Neural crest cell (in vitro differentiated cells): ENCODE data around the gene FSD2. TPM values are rescaled to one million over a fixed set of nuclear protein-coding genes. Genes with fewer than 3 reads are reported as not detected.

Experiments
- DNase-seq: peaks from one replicate; pipeline ENCODE4 v3.0.0; 2021; ENCODE audit warnings: low read depth, mixed read lengths, low spot score
- H3K27ac Mint-ChIP-seq: one replicate; pipeline ENCODE4 v1.8.0; 2021; ENCODE audit warnings: mild to moderate bottlenecking, mixed read lengths; ENCODE audit not compliant: unreplicated experiment
- H3K27me3 Mint-ChIP-seq: 2 replicates; pipeline ENCODE4 v1.8.0; 2021; ENCODE audit warnings: low read depth, mild to moderate bottlenecking, mixed read lengths
- H3K36me3 Mint-ChIP-seq: 2 replicates; pipeline ENCODE4 v1.8.0; 2021; ENCODE audit warnings: low read depth, mild to moderate bottlenecking, mixed read lengths
- H3K4me1 Mint-ChIP-seq: 2 replicates; pipeline ENCODE4 v1.8.0; 2021; ENCODE audit warnings: mixed read lengths
- H3K4me3 Mint-ChIP-seq: one replicate; pipeline ENCODE4 v1.8.0; 2021; ENCODE audit warnings: mild to moderate bottlenecking, mixed read lengths
- H3K9me3 Mint-ChIP-seq: 2 replicates; pipeline ENCODE4 v1.8.0; 2021; ENCODE audit warnings: mixed read lengths
- total RNA-seq: library from RNA; stranded (reverse); gene quantifications from 2 replicates; pipeline ENCODE4 v1.2.1, GENCODE V29; 2021
- TF ChIP-seq, protein P1 (sequence below): fragments of 200-600 bp; sonication (generic); conservative IDR thresholded peaks from 2 replicates; pipeline ENCODE4 v1.5.0; 2021; ENCODE audit warnings: antibody characterized with exemption, mild to moderate bottlenecking

FSD2 gene
- total RNA-seq, 1 donor from 2014 or later = not detected

DNA sequence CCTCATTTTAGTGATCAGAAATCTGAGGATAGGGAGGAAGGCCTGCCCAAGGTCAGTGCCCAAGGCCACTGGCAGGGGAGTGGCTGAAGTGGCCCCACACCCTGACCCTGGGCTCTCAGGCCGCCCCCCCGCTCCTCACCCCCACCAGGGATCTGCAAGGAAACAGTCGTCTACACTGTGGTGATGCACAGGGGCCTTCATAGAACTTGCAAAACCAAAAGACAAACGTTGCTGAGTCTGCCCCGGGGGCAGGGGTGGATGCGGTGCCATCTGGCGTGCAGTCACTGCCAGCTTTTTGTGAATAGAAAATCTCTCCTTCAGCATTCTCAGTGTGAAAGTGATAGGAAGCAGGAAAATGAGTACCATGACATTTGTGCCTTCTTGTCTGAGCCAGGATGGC, 44.9 kb upstream of the FSD2 start:
- Mint-ChIP-seq H3K27me3 (no peaks in the 10 kb centered on the region), H3K4me1 (peaks cover 34% of the 10 kb centered on the region), H3K4me3 (no peak overlapping the region), H3K9me3 (no peaks in the 10 kb centered on the region), H3K27ac (peak overlapping the region; percentile 24), H3K36me3 (no peaks in the 10 kb centered on the region)
- no peak for DNase-seq
- TF ChIP-seq, protein P1, sequence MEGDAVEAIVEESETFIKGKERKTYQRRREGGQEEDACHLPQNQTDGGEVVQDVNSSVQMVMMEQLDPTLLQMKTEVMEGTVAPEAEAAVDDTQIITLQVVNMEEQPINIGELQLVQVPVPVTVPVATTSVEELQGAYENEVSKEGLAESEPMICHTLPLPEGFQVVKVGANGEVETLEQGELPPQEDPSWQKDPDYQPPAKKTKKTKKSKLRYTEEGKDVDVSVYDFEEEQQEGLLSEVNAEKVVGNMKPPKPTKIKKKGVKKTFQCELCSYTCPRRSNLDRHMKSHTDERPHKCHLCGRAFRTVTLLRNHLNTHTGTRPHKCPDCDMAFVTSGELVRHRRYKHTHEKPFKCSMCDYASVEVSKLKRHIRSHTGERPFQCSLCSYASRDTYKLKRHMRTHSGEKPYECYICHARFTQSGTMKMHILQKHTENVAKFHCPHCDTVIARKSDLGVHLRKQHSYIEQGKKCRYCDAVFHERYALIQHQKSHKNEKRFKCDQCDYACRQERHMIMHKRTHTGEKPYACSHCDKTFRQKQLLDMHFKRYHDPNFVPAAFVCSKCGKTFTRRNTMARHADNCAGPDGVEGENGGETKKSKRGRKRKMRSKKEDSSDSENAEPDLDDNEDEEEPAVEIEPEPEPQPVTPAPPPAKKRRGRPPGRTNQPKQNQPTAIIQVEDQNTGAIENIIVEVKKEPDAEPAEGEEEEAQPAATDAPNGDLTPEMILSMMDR = no peak

DNA sequence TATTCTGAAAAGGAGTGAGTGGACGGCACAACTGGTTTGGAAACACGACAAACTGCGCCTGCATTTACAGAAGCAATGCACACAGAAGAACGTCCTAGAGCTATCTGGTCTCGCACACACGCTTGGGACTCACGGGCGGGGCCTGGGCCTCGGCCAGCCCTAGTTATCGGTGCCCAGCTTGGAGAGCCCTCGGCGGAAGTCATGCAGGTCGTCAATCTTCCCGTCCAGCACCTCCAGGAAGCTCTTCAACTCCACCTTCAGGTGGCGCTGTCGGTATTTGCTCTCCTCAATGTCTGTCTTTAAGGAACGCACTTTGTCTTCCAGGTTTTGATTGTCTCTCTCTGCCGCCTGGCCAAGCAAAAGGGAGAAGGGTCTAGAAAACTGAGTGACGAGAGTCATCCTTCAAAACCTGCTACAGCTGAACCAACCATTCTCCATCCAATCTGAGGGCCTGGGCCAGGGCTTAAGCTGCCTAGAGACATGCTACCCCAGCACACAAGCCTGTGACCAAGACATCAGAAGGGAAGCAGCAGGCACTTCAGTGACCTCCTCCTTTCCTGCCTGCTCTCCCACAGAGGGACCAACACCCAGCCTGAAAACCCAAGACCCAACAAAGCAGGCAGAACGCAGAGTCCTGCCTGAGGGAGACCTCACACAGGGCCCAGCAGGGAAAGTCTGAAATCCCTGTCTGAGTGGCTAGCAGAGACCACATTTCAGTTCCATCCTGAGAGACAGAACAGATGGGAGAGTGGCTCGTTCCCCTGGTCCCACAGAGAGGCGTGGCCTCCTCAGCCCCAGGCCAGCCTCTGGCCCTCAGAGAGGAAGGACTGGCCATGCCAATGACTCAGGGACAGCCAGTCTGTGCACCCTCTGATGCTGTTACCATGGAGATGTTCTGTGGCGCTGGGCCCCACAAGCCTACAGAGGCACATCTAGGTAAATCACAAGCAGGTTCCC, 44.0 kb upstream of the FSD2 start:
- no peaks in the 10 kb centered on the region for H3K36me3 Mint-ChIP-seq
- H3K27ac Mint-ChIP-seq = peak overlapping the region; percentile 73
- peaks cover 31% of the 10 kb centered on the region for H3K4me1 Mint-ChIP-seq
- H3K9me3 Mint-ChIP-seq = no peaks in the 10 kb centered on the region
- DNase-seq = peak; percentile 69
- no peak overlapping the region for H3K4me3 Mint-ChIP-seq
- no peaks in the 10 kb centered on the region for H3K27me3 Mint-ChIP-seq
- TF ChIP-seq, protein P1 = peak; percentile 85

DNA sequence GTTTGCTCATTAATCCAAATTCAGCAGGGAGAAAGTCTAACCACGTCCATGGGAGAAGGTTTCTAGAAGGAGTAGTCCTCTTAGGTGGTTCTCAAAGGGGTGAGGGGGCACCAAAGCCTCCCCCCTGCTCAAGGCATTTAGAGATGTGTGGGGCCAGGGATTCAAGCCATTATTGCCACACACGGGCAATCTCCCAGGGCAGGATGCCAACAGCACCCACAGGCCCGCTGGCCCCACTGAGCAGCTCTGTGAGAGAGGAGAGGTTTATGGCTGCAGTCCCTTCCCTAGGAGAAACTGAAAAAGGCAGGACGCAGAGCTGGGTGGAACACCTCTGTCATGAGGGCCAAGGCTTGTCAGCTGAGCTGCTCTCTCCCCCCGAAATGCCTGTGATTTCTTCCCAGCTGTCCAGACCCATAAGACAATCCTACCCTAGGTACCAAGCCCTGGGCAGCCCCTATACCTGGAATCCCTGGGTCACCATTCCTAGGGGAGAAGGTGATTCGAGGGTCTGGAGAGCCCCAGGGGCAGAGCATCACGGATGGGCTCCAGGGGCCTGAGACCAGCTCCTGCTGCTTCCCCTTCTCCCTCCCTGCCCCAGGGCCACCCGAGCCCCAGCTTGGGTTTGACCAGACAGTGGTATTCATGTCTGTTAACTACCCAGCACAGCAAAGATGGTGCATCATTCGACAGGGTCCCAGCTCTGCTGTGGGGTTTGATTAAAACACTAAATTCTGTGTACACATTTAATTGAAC, 42.5 kb upstream of the FSD2 start:
- H3K9me3 Mint-ChIP-seq = no peaks in the 10 kb centered on the region
- TF ChIP-seq, protein P1 = no peak
- no peak overlapping the region for H3K4me3 Mint-ChIP-seq
- no peaks in the 10 kb centered on the region for H3K27me3 Mint-ChIP-seq
- DNase-seq = no peak
- no peaks in the 10 kb centered on the region for H3K36me3 Mint-ChIP-seq
- no peak overlapping the region for H3K27ac Mint-ChIP-seq
- H3K4me1 Mint-ChIP-seq = peaks cover 31% of the 10 kb centered on the region

DNA sequence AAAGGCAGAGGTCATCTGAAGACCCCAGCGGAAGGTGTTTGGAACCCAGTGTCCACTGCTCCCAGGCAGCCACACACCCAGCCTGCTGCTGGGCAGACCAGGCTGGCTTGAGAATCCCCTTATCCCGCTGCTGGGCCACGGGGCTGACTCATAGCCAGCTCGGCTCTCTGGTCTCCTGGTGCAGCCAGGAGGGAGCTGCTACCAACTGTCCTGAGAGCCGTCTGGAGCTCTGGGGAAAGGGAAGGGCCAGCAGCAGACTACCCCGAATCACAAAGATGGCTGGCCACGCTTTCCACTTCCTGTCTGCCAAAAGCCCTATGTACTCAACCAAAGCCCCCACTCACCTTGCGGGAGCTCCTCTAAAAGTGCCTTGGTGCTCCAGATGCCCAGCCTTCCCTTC, 41.8 kb upstream of the FSD2 start:
- Mint-ChIP-seq H3K4me3 (no peak overlapping the region), H3K36me3 (peaks cover 2% of the 10 kb centered on the region), H3K4me1 (peaks cover 31% of the 10 kb centered on the region), H3K27me3 (no peaks in the 10 kb centered on the region), H3K9me3 (no peaks in the 10 kb centered on the region), H3K27ac (no peak overlapping the region)
- TF ChIP-seq, protein P1 = no peak
- no peak for DNase-seq

DNA sequence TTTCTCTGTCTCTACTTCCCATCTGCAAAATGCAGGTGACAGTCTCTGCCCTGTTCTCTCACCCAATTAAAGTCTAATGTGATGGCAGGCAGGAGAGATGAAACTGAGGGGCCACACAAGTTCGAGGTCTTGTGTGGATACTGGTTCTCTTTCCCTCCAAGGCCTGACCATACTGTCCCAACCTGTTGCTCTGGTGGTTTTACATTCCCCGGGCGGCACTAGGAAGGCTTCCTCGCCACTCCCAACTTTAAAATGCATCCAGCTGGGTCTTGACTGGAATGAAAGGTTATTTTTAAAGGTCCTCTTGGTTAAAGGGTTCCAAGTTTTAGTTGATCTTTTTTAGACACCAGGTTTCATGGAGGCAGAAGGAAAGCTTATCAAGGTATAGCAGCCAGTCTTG, 40.8 kb upstream of the FSD2 start:
- H3K36me3 Mint-ChIP-seq = peaks cover 6% of the 10 kb centered on the region
- peaks cover 25% of the 10 kb centered on the region for H3K4me1 Mint-ChIP-seq
- H3K4me3 Mint-ChIP-seq = no peak overlapping the region

More for the DNA sequence above, 40.8 kb upstream of the FSD2 start:
- DNase-seq = no peak
- Mint-ChIP-seq H3K27me3 (no peaks in the 10 kb centered on the region), H3K27ac (no peak overlapping the region), H3K9me3 (no peaks in the 10 kb centered on the region)
- TF ChIP-seq, protein P1 = no peak
